Skin epidermis (tissue), 12 donors: Measurements from ENCODE around the gene GALNT13.

Experiments used
- H3K27ac ChIP-seq, 21 experiments: fragments of 200-600 bp; sonication (generic) in 11 of 21; one replicate each; pipeline ENCODE4 v1.5.0; 2020; ENCODE audit warnings: mild to moderate bottlenecking in 3 of 21, inconsistent platforms in 2 of 21, moderate library complexity in 2 of 21
- H3K4me3 ChIP-seq, 7 experiments: fragments of 200-600 bp; sonication (generic) in 2 of 7; one replicate each; pipeline ENCODE4 v1.5.0; 2020; ENCODE audit warnings: inconsistent platforms in 2 of 7, mild to moderate bottlenecking in 2 of 7, moderate library complexity in 1 of 7

The GALNT13 gene

GRCh38 chr2:153871231-153872221, at the start of gene GALNT13:
Gene GALNT13, plus strand, starts transcription at chr2:153871922.
- Histone ChIP-seq H3K27ac (no peak within 1 kb of the TSS), H3K4me3 (peak within 1 kb of the TSS in 5 of 7 experiments; percentile 16 to 32 (median 21))

GRCh38 chr2:153823880-153824279, 47.8 kb upstream of the GALNT13 start:
- no peak overlapping the region for H3K27ac ChIP-seq
- no peak overlapping the region for H3K4me3 ChIP-seq

DNA sequence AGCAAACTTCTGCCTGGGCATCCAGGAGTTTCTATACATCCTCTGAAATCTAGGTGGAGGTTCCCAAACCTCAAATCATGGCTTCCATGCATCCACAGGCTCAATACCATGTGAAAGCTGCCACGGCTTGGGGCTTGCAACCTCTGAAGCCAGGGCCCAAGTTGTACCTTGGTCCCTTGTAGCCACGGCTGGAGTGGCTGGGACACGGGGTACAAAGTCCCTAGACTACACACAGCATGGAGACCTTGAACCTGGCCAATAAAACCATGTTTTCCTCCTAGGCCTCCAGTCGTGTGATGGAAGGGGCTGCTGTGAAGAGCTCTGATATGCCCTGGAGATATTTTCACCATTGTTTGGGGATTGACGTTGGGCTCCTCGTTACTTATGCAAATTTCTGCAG, 43.4 kb upstream of the GALNT13 start:
- H3K27ac ChIP-seq: no peak overlapping the region
- no peak overlapping the region for H3K4me3 ChIP-seq

GRCh38 chr2:153834662-153835061, 37.1 kb upstream of the GALNT13 start:
- Histone ChIP-seq H3K4me3 (no peak overlapping the region), H3K27ac (no peak overlapping the region)

DNA sequence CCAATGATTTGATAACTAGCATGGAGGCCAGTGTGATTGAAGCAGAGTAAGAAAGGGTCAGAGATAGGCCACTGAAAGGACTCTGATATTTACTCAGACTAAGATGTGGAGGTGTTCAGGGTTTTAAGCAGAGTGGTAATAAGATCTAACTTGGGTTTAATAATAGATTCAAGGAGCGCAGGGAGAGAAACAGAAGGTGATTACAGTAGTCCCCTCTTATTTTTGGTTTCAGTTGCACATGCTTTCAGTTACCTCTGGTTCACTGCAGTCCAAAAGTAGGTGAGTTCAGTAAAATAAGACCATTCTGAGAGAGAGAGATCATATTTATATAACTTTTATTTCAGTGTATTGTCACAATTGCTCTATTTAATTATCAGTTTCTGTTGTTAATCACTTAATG, 13.5 kb upstream of the GALNT13 start:
- Histone ChIP-seq H3K27ac (no peak overlapping the region), H3K4me3 (no peak overlapping the region)

DNA sequence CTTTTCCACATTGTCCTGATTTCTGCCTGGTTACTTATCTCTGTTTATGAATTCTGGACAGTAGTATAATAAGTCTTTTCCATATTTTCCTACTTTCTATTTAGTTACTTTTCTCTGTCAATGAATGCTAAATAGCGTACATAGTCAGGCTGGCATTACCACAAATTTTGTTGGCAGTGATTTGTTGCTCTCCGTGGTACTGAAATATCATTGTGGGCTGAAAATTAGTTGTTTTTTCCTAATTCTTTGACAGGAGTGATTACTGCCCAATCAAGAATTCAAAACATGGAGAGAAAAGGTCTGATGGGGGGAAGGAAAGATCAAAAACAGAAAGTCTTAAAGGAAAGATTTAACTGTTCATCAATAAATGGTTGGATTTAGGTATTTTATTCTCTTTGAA, 7.7 kb upstream of the GALNT13 start:
- H3K27ac ChIP-seq: no peak overlapping the region
- no peak overlapping the region for H3K4me3 ChIP-seq

DNA sequence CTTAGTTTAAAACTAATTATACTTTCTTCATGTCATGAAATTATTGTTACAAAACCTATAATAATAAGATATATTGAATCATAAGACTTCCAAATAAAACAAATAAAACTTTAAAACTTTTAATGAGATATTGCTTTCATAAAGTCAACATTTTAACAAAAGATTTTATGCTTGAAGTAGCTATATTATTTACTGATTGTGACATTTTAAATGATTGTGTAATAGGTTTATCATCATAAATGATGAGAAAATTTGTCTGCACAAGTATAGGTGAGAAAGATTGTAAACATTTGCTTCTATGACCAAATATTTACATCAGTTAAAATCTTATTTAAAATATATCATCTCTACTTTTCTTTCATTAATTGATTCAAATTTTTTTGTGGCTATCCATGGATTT, 5.1 kb upstream of the GALNT13 start:
- Histone ChIP-seq H3K4me3 (no peak overlapping the region), H3K27ac (no peak overlapping the region)

- Histone ChIP-seq H3K27ac (no peak overlapping the region), H3K4me3 (no peak overlapping the region)
These were observed 1.4 kb upstream of the GALNT13 start for GRCh38 chr2:153870308-153870707.

DNA sequence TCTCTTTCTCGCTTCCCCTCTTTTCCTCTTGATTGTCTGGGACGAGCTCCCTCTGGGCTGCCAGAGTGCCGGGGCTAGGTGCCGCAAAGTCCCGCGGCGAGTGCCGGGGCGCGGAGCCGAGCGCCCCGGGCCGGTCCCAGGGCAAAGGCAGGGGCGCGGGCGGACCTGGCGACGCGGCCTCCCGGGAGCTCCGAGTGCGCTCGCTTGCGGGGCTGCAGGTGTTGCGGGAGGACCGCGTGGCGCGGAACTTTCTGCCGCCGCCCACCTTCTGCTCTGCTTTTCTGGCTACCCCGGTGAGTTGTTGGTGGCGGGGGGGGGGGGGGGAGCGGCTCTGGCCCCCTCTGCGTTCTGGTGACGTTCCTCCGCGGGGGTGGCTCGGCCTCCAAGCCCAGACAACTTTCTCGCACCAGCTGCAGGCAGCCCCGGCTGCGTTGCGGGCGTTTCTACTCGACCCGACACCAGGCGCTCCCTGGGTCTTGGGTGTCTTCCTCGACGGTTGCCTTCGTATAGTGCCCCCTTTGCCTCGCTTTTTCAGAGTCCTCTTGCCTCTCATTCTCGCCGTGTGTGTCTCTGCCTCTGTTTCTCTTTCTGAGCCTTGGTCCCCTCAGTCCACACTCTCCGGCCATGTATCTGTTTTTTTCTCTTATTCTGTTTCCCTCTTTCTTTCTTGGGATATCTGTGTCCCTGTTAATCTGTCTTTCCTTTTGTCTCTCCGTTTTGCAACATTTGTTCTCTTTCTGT, 759 bp downstream of the GALNT13 start:
- H3K4me3 ChIP-seq: peak overlapping the region in 4 of 7 experiments; percentile 16 to 32 (median 22)
- H3K27ac ChIP-seq: no peak overlapping the region

- Histone ChIP-seq H3K27ac (no peak overlapping the region), H3K4me3 (no peak overlapping the region)
These were observed 1.6 kb downstream of the GALNT13 start for GRCh38 chr2:153873052-153874048.

- no peak overlapping the region for H3K4me3 ChIP-seq
- no peak overlapping the region for H3K27ac ChIP-seq
These were observed 4.2 kb downstream of the GALNT13 start for GRCh38 chr2:153875801-153876466.

DNA sequence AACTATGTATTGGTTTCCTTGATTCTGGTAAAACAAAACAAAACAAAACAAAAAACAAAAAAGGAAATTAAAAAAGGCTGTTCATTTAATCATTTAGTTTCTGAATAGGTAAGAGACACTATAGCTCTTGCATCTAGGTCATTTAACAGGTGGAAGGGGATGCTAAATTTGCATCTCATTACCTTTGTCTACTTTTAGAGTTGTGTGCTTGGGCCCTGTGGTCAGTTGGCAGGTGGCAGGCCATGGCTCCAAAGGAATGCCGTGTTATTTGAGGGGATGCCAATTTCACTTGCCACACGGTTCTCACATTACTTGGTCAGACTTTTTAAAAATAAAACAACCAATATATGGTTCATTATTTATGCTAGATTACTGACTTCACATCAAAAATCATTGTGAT, 9.2 kb downstream of the GALNT13 start:
- Histone ChIP-seq H3K4me3 (no peak overlapping the region), H3K27ac (no peak overlapping the region)

- H3K4me3 ChIP-seq: no peak overlapping the region
- H3K27ac ChIP-seq: no peak overlapping the region
These were observed 15.1 kb downstream of the GALNT13 start for GRCh38 chr2:153886833-153887232.

- no peak overlapping the region for H3K4me3 ChIP-seq
- H3K27ac ChIP-seq: no peak overlapping the region
These were observed 18.9 kb downstream of the GALNT13 start for GRCh38 chr2:153890576-153890975.

GRCh38 chr2:153891051-153891450, 19.3 kb downstream of the GALNT13 start:
- H3K27ac ChIP-seq: no peak overlapping the region

GRCh38 chr2:153912798-153913396, 41.2 kb downstream of the GALNT13 start:
- no peak overlapping the region for H3K27ac ChIP-seq
- no peak overlapping the region for H3K4me3 ChIP-seq

More at GRCh38 chr2:153891051-153891450, 19.3 kb downstream of the GALNT13 start:
- no peak overlapping the region for H3K4me3 ChIP-seq

GRCh38 chr2:153917570-153917969, 45.8 kb downstream of the GALNT13 start:
- Histone ChIP-seq H3K4me3 (no peak overlapping the region), H3K27ac (no peak overlapping the region)

- Histone ChIP-seq H3K27ac (no peak overlapping the region), H3K4me3 (no peak overlapping the region)
These were observed 63.8 kb downstream of the GALNT13 start for GRCh38 chr2:153935511-153935910.
